Muscle layer of colon (tissue), 2 donors: ENCODE measurements around the gene IRF7.

Experiments used
- H3K27ac ChIP-seq: one replicate; pipeline ENCODE4 v1.7.0; 2013; ENCODE audit warnings: low read depth, mild to moderate bottlenecking, low read length, moderate library complexity
- H3K27me3 ChIP-seq, 2 donors: one replicate each; pipeline ENCODE4 v1.7.0; 2013; ENCODE audit warnings: low read length in 2 of 2, mild to moderate bottlenecking in 2 of 2; ENCODE audit not compliant: insufficient read depth in 2 of 2, control insufficient read depth in 1 of 2
- H3K36me3 ChIP-seq: one replicate; pipeline ENCODE4 v1.7.0; 2013; ENCODE audit warnings: mild to moderate bottlenecking, low read length; ENCODE audit not compliant: insufficient read depth
- H3K4me1 ChIP-seq: one replicate; pipeline ENCODE4 v1.7.0; 2013; ENCODE audit warnings: mild to moderate bottlenecking, low read length; ENCODE audit not compliant: insufficient read depth
- H3K4me3 ChIP-seq, 2 donors: one replicate each; pipeline ENCODE4 v1.7.0; 2013; ENCODE audit warnings: low read length in 2 of 2, low read depth in 1 of 2, mild to moderate bottlenecking in 1 of 2, moderate library complexity in 1 of 2
- H3K9ac ChIP-seq: one replicate; pipeline ENCODE4 v1.7.0; 2013; ENCODE audit warnings: low read length
- H3K9me3 ChIP-seq: one replicate; pipeline ENCODE4 v1.7.0; 2013; ENCODE audit warnings: mild to moderate bottlenecking, low read length
- donor health status: abdominal sarcoma.
- donor health status: Adenocarcinoma of cecum.

IRF7 gene

DNA sequence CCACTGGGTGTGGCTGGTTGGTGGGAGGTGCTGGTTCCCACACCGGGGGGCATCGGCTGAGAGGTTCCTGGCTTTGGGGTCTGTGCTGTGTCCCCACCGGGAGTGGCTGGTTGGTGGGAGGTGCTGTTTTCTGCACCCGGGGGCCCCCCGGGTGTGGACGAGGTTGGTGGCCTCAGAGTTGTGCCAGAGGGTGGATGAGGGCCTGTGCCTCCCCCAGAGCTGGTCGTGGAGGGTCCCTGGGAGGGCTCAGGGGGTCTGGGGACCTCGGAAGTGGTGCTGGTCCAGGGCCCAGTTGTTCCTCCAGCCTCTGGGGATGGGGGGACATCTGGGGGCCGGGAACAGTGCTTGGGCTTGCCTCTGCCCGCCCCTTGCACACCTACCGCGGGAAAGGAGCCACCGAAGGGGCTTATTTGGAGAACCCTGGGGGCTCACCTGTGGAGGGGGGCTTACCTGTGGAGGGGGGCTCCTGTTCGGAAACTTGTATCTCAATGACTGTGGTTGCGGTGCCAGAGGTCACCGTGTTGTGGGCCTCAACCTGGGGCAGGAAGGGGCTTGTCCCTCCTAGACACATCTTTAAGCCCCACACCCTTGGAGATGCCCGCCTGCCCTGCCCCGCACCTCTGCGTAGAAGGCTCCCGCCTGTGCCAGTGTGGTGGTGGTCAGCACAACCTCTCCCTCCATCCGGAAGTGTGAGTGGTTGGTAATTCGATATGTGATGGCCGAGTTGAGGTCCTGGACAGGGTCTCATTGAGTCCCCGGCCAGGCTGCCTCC, 3.3 kb upstream of the IRF7 start:
- H3K36me3 ChIP-seq: no peaks in the 10 kb centered on the region
- H3K27me3 ChIP-seq: peaks cover 0 to 8% of the 10 kb centered on the region in 2 donors
- H3K4me1 ChIP-seq: peaks cover 13% of the 10 kb centered on the region
- no peak overlapping the region for H3K9ac ChIP-seq
- no peak overlapping the region for H3K27ac ChIP-seq
- H3K4me3 ChIP-seq: no peak overlapping the region
- no peaks in the 10 kb centered on the region for H3K9me3 ChIP-seq

DNA sequence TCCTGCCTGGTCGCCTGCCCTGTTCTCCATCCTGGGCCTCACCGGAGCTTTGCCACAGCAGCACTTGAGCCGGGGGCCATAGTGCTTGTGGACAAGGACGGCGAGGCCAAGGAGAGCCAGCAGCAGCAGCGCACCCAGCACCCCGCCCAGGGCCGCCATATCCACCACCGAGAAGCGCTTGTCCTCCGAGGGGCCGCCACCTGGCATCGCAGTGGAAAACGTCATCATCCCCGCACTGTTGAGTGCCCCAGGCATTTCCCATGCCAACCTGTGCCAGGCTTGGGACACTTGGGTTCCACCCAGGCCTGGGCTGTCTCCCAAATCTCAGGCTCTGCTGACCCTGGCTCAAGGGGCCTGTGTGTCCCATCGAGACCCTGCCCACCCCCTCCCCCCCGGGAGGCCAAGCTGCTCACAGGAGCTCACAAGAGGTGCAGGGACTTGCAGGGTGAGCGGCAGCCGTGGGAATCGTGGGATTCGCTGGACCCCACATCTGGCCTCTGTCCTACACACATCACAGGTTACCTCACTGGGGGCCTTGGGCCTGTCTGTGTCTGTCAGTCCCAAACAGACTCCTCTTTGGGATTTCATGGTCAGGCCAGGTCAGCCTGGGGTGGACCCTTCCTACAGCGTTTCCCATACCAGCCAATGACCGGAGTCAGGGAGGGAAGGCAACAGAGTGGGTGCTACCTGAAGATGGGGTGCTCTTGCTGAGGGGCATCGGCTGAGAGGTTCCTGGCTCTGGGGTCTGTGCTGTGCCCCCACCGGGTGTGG, 2.3 kb upstream of the IRF7 start:
- Histone ChIP-seq H3K9ac (no peak overlapping the region), H3K4me1 (peaks cover 13% of the 10 kb centered on the region), H3K9me3 (no peaks in the 10 kb centered on the region), H3K36me3 (peaks cover 1% of the 10 kb centered on the region), H3K4me3 (no peak overlapping the region), H3K27ac (no peak overlapping the region), H3K27me3 (peaks cover 0 to under 1% of the 10 kb centered on the region in 2 donors)

DNA sequence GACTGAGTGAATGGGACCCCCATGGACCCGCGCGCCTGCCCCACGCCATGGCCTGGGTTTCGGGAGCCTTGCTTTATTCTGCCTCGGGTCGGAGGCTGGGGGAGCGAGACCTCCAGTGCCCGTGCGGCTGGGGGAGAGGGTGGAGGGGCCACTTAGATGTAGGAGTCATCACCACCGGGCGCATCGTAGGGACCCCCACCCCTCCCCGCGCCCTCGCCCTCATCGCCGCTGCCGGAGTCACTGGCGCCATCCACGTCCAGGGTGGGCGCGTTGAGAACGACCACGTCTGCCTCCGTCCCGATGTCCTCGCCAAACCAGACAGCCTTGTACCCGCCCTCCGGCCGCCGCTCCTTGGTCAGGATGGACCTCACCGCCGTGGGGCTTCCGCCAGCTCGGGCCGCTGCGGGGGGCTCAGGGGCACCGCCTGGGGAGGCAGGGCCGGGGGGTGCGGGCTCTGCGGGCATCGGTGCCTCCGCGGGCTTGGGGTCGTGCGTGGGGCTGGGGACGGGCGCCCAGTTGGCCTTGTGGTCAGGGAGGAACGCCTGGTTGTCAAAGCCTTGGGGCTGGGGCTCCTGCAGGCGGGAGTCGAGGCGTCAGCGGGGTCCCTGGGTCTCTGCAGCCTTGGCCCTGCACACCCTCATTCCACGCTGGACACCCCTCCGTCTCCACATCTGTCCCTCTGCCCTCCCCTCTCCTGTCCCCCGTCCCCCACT, 1.6 kb upstream of the IRF7 start:
- H3K27ac ChIP-seq: no peak overlapping the region
- no peaks in the 10 kb centered on the region for H3K9me3 ChIP-seq
- H3K36me3 ChIP-seq: peaks cover 9% of the 10 kb centered on the region
- H3K9ac ChIP-seq: no peak overlapping the region
- peaks cover 13% of the 10 kb centered on the region for H3K4me1 ChIP-seq
- H3K4me3 ChIP-seq: no peak overlapping the region
- no peaks in the 10 kb centered on the region for H3K27me3 ChIP-seq

DNA sequence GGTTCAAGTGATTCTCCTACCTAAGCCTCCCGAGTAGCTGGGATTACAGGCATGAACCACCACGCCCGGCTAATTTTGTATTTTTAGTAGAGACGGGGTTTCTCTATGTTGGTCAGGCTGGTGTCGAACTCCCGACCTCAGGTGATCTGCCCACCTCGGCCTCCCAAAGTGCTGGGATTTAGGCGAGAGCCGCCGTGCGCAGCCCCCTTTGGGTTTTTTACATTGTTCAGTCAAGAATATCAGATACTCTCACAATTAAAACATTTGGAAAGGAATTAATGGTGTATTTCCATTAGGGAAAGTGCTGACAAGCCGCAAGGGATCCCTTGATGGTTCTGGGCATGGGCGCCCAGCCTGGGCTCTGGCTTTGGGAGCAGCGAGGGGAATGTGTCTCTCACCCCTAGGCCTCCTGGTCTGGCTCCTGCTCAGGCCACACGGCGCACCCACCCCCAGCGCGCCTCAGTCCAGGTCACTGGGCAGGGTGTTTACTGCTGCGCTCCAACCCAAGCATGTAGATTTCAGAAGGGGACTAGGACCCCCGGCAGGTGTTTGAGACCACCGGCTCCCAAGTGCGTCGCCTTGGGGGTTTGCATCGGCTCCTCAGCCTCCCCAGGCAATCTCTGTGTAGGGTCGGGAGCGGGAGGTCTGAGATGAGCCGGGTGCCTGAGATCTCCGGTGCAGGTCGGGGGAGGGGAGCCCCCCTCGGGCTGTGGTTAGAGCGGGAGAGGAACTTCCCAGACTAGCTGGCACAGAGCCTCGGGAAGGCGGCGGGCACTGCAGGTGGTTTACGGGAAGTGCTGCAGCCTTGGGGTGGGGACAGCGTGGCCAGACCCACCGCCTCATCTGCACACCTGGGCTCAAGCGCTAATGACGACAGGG, 809 bp upstream of the IRF7 start:
- H3K9ac ChIP-seq: no peak overlapping the region
- H3K36me3 ChIP-seq: peaks cover 14% of the 10 kb centered on the region
- no peaks in the 10 kb centered on the region for H3K9me3 ChIP-seq
- no peaks in the 10 kb centered on the region for H3K27me3 ChIP-seq
- H3K4me1 ChIP-seq: peaks cover 13% of the 10 kb centered on the region
- H3K4me3 ChIP-seq: peak overlapping the region in 1 of 2 donors; percentile 73
- H3K27ac ChIP-seq: peak overlapping the region; percentile 96

DNA sequence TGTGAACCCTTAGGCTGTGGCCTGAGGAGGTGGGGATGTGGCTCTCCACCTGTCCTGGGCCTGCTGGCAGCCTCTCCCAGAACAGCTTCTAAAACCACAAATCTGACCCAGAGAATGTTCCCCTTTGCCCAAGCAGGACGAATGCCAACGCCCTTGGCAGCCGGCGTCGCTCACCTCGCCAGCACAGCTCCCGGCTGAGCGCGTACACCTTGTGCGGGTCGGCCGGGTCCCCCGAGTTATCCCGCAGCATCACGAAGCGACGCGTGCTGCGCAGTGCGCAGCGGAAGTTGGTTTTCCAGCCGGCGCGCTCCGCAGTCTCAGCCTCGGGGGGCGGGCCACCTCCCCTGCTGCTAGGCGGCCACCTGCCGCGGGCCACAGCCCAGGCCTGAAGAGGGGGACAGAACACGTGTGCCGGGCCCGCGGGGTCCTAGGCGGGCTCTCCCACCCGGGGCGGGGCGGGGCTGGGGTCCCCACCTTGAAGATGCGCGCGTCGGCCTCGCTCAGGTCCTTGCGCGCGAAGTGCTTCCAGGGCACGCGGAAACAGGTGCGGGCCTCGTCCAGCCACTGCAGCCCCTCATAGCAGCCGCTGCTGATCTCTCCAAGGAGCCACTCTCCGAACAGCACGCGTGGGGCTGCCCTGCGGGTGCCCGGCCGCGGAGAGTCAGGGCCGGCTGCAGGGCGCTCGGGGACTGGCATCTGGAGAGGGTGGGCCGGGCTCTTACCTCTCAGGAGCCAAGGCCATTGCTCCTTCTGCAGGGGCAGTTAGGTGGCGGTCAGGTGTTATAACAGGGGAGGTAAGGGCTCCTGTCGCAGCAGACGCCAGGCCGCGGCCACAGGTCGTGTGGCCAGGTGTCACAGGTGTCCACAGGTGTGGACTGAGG, 887 bp downstream of the IRF7 start:
- H3K27me3 ChIP-seq: no peaks in the 10 kb centered on the region
- no peak overlapping the region for H3K9ac ChIP-seq
- no peaks in the 10 kb centered on the region for H3K9me3 ChIP-seq
- H3K4me3 ChIP-seq: peak overlapping the region; percentile 71 to 73
- peaks cover 31% of the 10 kb centered on the region for H3K36me3 ChIP-seq
- peaks cover 13% of the 10 kb centered on the region for H3K4me1 ChIP-seq
- H3K27ac ChIP-seq: peak overlapping the region; percentile 96

DNA sequence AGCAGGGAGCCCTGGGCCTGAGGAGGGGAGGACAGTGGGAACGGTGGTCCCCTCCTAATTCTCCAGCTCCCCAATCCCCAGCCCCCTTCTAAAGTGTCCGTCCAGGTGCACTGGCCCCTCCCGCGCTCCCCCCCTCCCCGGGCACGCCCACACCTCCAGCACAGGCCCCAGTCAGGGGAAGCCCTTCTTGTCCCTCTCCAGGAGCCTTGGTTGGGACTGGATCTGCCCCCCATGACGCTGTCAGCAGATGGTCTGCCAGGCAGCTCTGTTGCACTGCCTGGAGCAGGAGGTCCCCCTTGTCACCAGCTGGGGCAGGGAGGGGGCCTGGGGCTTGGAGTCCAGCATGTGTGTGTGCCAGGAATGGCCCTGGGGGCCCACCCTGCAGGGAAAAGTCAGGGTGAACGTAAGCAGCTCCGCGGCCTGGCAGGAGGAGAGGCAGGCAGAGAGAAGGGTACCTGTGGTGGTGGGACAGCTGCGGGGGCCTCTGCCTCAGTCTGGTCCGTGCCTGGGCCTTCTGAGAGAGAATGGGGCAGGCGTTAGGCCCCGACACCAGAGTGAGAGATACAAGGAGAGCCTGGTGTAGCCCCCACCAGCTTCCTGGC, 1.6 kb downstream of the IRF7 start:
- H3K36me3 ChIP-seq: peaks cover 34% of the 10 kb centered on the region
- H3K27me3 ChIP-seq: no peaks in the 10 kb centered on the region
- no peak overlapping the region for H3K27ac ChIP-seq
- no peaks in the 10 kb centered on the region for H3K9me3 ChIP-seq
- no peak overlapping the region for H3K9ac ChIP-seq
- no peak overlapping the region for H3K4me3 ChIP-seq
- H3K4me1 ChIP-seq: peaks cover 13% of the 10 kb centered on the region

DNA sequence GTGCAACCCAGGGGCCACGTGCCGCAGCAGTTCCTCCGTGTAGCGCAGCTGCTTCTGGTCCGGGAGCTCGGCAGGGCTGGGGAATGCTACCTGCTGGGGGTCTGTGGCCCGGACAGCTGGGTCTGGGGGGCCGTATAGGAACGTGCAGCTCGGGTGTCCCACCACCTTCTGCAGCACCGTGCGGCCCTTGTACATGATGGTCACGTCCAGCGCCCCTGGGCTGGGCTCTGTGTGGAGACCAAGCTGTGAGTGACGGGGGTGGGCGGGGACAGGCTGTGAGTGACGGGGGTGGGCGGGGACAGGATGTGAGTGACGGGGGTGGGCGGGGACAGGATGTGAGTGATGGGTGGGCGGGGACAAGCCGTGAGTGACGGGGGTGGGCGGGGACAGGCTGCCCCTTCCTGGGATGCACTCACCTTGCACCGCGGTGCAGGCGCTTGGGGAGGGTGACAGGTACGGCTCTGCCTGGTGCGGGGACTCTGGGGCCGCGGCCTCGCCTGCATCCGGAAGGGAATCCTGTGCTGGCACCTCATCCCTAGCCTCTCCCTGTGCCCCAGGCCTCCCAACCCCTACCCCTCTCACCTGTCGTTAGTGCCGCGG, 2.3 kb downstream of the IRF7 start:
- Histone ChIP-seq H3K4me1 (peaks cover 13% of the 10 kb centered on the region), H3K9me3 (no peaks in the 10 kb centered on the region), H3K36me3 (peaks cover 39% of the 10 kb centered on the region), H3K4me3 (no peak overlapping the region), H3K9ac (no peak overlapping the region), H3K27me3 (no peaks in the 10 kb centered on the region), H3K27ac (no peak overlapping the region)

DNA sequence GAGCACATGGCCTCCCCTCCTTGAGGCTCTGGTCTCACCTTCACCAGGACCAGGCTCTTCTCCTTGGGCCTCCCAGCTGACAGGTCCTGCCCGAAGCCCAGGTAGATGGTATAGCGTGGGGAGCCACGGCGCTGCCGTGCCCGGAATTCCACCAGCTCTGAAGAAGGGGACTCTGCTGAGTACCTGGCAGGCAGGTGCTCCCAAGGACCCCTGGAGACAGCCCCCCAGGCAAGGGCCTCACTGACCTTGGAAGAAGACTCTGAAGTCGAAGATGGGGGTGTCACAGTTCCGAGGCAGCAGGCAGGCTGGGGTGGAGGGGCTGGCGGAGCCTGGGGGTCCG, 2.8 kb downstream of the IRF7 start:
- H3K27ac ChIP-seq: no peak overlapping the region
- peaks cover 13% of the 10 kb centered on the region for H3K4me1 ChIP-seq
- no peaks in the 10 kb centered on the region for H3K9me3 ChIP-seq
- no peak overlapping the region for H3K9ac ChIP-seq
- no peak overlapping the region for H3K4me3 ChIP-seq
- H3K27me3 ChIP-seq: no peaks in the 10 kb centered on the region
- peaks cover 44% of the 10 kb centered on the region for H3K36me3 ChIP-seq

DNA sequence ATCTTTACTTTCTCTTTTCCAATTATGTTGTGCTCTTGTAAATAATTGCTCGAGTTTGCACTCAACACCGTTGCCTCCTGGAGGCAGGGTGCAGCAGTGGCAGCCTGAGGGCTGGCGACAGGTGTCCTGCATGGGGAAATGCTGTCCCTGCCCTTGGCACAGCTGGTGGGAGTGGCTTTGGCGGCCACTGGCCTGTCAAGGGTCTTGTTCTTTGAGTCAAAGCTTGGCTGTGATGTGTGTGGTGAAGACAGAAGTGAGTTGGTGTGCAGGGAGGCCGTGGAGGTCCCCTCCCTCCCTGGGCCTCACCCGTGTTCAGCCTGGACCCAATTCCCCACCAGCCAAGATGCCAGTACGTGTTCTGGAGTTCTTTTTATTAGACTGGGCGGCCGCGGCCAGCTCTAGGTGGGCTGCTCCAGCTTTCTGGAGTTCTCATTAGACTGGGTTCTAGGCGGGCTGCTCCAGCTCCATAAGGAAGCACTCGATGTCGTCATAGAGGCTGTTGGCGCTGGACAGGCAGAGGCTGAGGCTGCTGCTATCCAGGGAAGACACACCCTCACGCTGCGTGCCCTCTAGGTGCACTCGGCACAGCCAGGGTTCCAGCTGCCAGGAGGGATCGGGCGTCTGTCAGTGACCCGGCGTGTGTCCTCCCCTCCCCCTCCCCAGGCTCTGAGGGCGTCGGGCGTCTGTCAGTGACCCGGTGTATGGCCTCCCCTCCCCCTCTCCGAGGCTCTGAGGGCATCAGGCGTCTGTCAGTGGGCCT, 3.4 kb downstream of the IRF7 start:
- no peaks in the 10 kb centered on the region for H3K27me3 ChIP-seq
- H3K9me3 ChIP-seq: no peaks in the 10 kb centered on the region
- H3K36me3 ChIP-seq: peaks cover 49% of the 10 kb centered on the region
- no peak overlapping the region for H3K9ac ChIP-seq
- H3K27ac ChIP-seq: no peak overlapping the region
- no peak overlapping the region for H3K4me3 ChIP-seq
- H3K4me1 ChIP-seq: peaks cover 13% of the 10 kb centered on the region
